ENCODE measurements around the gene POU6F2.

- TF ChIP-seq MAX (IDR thresholded peaks at IDR 0.05) (no peak), TAF1 (IDR thresholded peaks at IDR 0.05; ENCODE audit: low read depth) (no peak), CREB1 (IDR thresholded peaks at IDR 0.05; ENCODE audit: low read depth) (no peak), TEAD4 (IDR thresholded peaks at IDR 0.05) (no peak)
Measured at GRCh38 chr7:39324139-39324760, 346.5 kb downstream of the POU6F2 start.
